Common myeloid progenitor, CD34-positive (primary cell): ENCODE measurements around the gene XPNPEP2.

Experiments used
- CTCF ChIA-PET: fragments of 350-600 bp; sonication (Branson Sonifier 250); formaldehyde crosslinking; loops from one replicate; lab custom pipeline; 2021; ENCODE audit warnings: antibody characterized with exemption; lab: Charles Lee
- POLR2A ChIA-PET: fragments of 350-600 bp; sonication (Branson Sonifier 250); formaldehyde crosslinking; loops from one replicate; lab custom pipeline; 2021; ENCODE audit warnings: antibody characterized with exemption; lab: Charles Lee
- DNase-seq, 3 donors: peaks; one replicate each; pipeline versions ENCODE4 v3.0.0 to v3.0.0-alpha.2; 2013
- H3K27ac ChIP-seq, 2 experiments: 1 replicate in 1 of 2; 2 replicates in 1 of 2; pipeline ENCODE4 v1.7.0; 2013; ENCODE audit warnings: inconsistent platforms in 2 of 2, low read length in 2 of 2, mild to moderate bottlenecking in 2 of 2, low read depth in 1 of 2, moderate library complexity in 1 of 2; ENCODE audit not compliant: severe bottlenecking in 2 of 2, insufficient read depth in 1 of 2, poor library complexity in 1 of 2
- H3K27me3 ChIP-seq, 5 experiments: replicated peaks in 2 of 5; 1 replicate in 3 of 5; 2 replicates in 2 of 5; pipeline versions ENCODE4 v1.6.1 to v1.7.0; 2013; ENCODE audit warnings: low read length in 4 of 5, mild to moderate bottlenecking in 2 of 5, moderate library complexity in 2 of 5, inconsistent platforms in 1 of 5; ENCODE audit not compliant: insufficient read depth in 5 of 5, control insufficient read depth in 4 of 5
- H3K36me3 ChIP-seq, 4 experiments: 1 replicate in 2 of 4; 2 replicates in 2 of 4; pipeline versions ENCODE4 v1.6.1 to v1.7.0; 2013; ENCODE audit warnings: low read length in 3 of 4, control low read depth in 1 of 4, mild to moderate bottlenecking in 1 of 4; ENCODE audit not compliant: control insufficient read depth in 4 of 4, insufficient read depth in 4 of 4
- H3K4me1 ChIP-seq, 4 experiments: 1 replicate in 3 of 4; 2 replicates in 1 of 4; pipeline versions ENCODE4 v1.6.1 to v1.7.1; 2013; ENCODE audit warnings: low read length in 3 of 4, mild to moderate bottlenecking in 3 of 4, control low read depth in 1 of 4, inconsistent platforms in 1 of 4, moderate library complexity in 1 of 4; ENCODE audit not compliant: control insufficient read depth in 4 of 4, insufficient read depth in 4 of 4; ENCODE audit errors: control extremely low read depth in 1 of 4
- H3K4me3 ChIP-seq, 7 experiments: 1 replicate in 4 of 7; 2 replicates in 3 of 7; pipeline versions ENCODE4 v1.5.1 to v1.7.0; 2013; ENCODE audit warnings: mild to moderate bottlenecking in 7 of 7, low read length in 6 of 7, moderate library complexity in 6 of 7, inconsistent platforms in 2 of 7, low read depth in 2 of 7, control low read depth in 1 of 7; ENCODE audit not compliant: insufficient read depth in 4 of 7, control insufficient read depth in 1 of 7; ENCODE audit errors: extremely low read depth in 1 of 7
- H3K9me3 ChIP-seq, 5 experiments: 1 replicate in 4 of 5; 2 replicates in 1 of 5; pipeline versions ENCODE4 v1.6.1 to v1.7.1; 2013; ENCODE audit warnings: low read length in 4 of 5, mild to moderate bottlenecking in 2 of 5, inconsistent platforms in 1 of 5, low read depth in 1 of 5, moderate library complexity in 1 of 5; ENCODE audit not compliant: control insufficient read depth in 4 of 5, insufficient read depth in 2 of 5; ENCODE audit errors: control extremely low read depth in 1 of 5
- WGBS: methylation state at CpG from one replicate; pipeline ENCODE4 v1.1.5; 2013; ENCODE audit not compliant: insufficient coverage; 5-methylcytosine and 5-hydroxymethylcytosine counted together

The XPNPEP2 gene

DNA sequence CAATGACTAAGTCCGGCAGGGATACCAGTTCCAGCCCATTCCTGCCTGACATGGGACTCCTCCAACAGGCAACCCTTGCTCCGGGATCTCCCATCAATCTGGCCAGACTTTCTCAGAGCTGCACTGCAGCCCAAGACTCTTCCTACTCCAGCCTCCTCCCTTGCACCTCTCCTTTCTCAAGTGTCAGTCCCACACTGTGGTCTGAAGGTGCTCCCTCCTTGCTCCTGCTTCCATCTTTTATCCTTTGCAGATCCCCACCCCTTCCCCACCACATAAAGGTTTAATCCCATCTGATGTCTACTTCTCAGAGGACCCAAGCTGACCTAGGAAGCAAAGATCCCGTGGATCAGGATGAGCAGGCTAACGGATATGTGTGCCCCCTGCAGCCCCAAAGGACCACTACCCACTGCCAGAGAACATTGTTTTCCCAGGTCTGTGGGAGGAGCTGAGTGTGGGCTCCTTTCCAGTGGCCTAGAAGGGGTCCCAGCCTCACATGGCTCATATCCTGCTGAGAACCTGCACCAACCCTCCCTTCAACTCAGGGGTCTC, 33.3 kb upstream of the XPNPEP2 start:
- Histone ChIP-seq H3K27ac (no peak overlapping the region), H3K4me3 (no peak overlapping the region), H3K9me3 (peaks cover 0 to 2% (median 0%) of the 10 kb centered on the region in 5 experiments), H3K27me3 (no peaks in the 10 kb centered on the region), H3K4me1 (peaks cover 0 to 10% (median 4%) of the 10 kb centered on the region in 4 experiments), H3K36me3 (no peaks in the 10 kb centered on the region)
- POLR2A ChIA-PET: no interaction called here
- CTCF ChIA-PET: interaction anchor here (0.7 kb wide), 1 partner anchor 27 kb away, joined by 4 read pairs; no protein-coding TSS in a partner anchor
- DNase-seq: no peak
- 93% methylated on average over 3 of the region's 4 CpGs for WGBS

DNA sequence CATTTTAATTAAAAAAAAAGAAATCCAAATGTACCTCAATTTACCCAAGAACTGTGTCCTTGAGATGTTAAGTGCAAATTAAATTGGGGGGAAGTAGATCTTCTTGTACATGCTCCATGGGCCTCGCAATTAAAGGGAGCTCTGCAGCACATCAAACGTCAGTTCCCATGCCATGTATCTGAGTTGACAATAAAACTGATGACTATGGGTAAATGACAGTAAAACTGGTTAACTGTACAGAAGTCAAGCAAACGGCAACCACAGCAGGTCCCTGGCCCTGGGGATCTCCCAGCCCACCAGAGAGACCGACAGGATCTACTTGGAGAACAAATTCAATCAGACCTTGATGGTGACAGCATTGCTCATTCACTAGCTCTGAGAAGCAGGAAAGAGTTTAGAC, 32.8 kb upstream of the XPNPEP2 start:
- H3K27me3 ChIP-seq: no peaks in the 10 kb centered on the region
- peak in 2 of 3 donors; percentile 32 to 46 for DNase-seq
- WGBS: 76% methylated on average over 3 of the region's 4 CpGs
- no peak overlapping the region for H3K4me3 ChIP-seq
- H3K9me3 ChIP-seq: peaks cover 0 to 2% (median 0%) of the 10 kb centered on the region in 5 experiments
- ChIA-PET CTCF (interaction anchor here (0.7 kb wide), 1 partner anchor 28 kb away, joined by 4 read pairs; no protein-coding TSS in a partner anchor), POLR2A (no interaction called here)
- H3K36me3 ChIP-seq: no peaks in the 10 kb centered on the region
- H3K4me1 ChIP-seq: peaks cover 0 to 10% (median 4%) of the 10 kb centered on the region in 4 experiments
- no peak overlapping the region for H3K27ac ChIP-seq

DNA sequence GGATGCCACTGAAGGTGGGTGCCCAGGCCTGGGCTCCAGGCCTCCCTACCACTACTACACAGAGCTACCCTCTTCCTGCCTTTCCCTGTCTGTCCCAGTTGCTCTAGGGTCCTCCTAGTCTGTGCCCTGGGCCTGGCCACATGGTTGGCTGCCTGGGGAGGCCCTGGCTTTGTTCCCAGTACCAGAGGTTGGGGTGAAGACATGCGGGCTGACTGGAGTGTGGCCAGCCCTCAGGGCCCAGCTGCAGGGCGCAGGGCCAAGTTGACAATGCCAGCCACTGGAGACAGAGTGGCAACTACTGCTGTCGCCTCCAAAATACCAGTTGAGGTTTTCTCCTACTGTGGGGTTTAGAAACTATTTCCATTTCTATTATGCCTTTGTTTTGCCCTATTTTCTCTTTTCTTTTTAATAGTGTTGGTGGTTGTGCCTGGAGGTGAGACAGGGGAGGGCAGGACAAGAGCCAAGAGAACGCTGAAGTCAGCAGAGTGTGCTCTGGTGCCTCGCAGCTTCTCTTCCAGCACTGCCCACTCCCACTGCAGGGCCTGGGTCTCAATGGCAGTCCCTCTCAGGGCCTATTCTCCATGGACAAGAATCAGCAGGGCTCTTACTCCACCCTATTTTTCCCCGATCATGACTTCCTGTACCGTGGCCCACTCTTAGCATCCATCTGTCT, 32.2 kb upstream of the XPNPEP2 start:
- CTCF ChIA-PET: interaction anchor here (0.7 kb wide), 1 partner anchor 28 kb away, joined by 4 read pairs; no protein-coding TSS in a partner anchor
- peaks cover 0 to 2% (median 0%) of the 10 kb centered on the region in 5 experiments for H3K9me3 ChIP-seq
- DNase-seq: peak in 2 of 3 donors; percentile 53 to 67
- POLR2A ChIA-PET: no interaction called here
- 65% methylated on average over 5 of the region's 7 CpGs for WGBS
- no peaks in the 10 kb centered on the region for H3K27me3 ChIP-seq
- no peak overlapping the region for H3K4me3 ChIP-seq
- no peaks in the 10 kb centered on the region for H3K36me3 ChIP-seq
- H3K4me1 ChIP-seq: peaks cover 0 to 10% (median 4%) of the 10 kb centered on the region in 4 experiments
- H3K27ac ChIP-seq: no peak overlapping the region

DNA sequence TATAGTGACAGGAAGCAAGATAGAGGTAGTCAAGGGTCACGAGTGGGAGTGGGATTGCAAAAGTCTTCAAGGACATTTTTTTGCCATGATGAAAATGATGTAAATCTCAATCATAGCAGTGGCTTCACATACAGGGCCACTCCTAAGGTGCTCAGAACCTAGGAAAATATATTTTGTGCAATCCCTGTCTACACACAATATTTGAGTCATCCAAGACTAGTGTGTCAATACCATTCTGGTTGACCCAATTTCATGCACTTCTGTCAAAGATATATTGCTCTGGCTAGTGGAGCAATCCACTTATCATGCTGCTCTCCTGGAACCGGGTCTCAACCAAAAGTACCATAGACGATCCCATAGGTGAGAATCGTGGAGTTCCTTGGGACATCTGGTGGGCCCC, 24.2 kb upstream of the XPNPEP2 start:
- H3K27ac ChIP-seq: no peak overlapping the region
- no peak overlapping the region for H3K4me3 ChIP-seq
- 87% methylated on average over 3 of the region's 4 CpGs for WGBS
- no peaks in the 10 kb centered on the region for H3K36me3 ChIP-seq
- ChIA-PET POLR2A (no interaction called here), CTCF (interaction anchor here (1.2 to 2.6 kb wide), 2 partner anchors 12 to 38 kb away, joined by 4 to 12 read pairs; no protein-coding TSS in a partner anchor)
- H3K4me1 ChIP-seq: no peaks in the 10 kb centered on the region
- H3K27me3 ChIP-seq: no peaks in the 10 kb centered on the region
- DNase-seq: no peak
- no peaks in the 10 kb centered on the region for H3K9me3 ChIP-seq

DNA sequence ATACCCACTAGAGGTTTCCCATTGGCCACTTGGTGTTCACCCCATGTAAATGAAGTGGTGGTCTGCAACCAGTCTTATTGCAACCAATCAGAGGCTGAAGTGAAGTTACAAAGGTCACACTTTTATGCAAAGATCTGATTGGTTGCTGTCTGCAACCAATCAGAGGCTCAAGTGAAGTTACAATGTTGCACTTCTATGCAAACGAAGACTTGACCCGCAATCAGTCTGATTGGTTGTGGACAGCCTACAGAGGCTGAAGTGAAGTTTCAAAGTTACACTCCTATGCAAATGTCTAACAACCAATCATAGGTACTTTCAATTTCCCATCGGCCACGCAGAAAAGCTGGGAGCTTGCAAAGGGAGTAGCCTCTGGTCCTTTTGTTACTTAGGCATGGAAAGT, 22.3 kb upstream of the XPNPEP2 start:
- ChIA-PET POLR2A (no interaction called here), CTCF (interaction anchor here (0.9 to 1.2 kb wide), 2 partner anchors 10 to 15 kb away, joined by 3 to 5 read pairs; no protein-coding TSS in a partner anchor)
- Histone ChIP-seq H3K9me3 (no peaks in the 10 kb centered on the region), H3K4me3 (no peak overlapping the region), H3K27me3 (no peaks in the 10 kb centered on the region), H3K27ac (no peak overlapping the region), H3K36me3 (no peaks in the 10 kb centered on the region), H3K4me1 (no peaks in the 10 kb centered on the region)
- 86% methylated on average over 4 of the region's 4 CpGs for WGBS
- DNase-seq: no peak

DNA sequence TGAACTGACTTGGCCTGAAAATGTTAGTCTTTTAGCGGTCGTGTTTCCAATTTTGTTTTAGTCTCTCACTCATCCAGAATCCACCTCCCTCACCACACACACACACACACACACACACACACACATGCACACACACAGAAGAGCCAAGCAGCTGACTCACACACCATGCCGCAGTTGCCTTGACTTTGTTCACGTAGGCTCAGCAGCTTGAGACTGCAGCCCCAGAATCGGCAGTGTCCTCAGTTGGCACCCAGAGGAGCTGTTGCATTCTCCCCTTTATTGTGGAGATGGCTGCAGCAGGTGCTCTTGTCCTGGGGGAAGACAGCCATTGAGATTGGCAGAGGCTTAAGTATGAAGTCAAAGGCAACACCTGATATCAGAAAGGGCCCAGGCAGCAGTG, 20.9 kb upstream of the XPNPEP2 start:
- CTCF ChIA-PET: no interaction called here
- Histone ChIP-seq H3K36me3 (no peaks in the 10 kb centered on the region), H3K4me1 (peaks cover 0 to 6% (median 0%) of the 10 kb centered on the region in 4 experiments), H3K9me3 (no peaks in the 10 kb centered on the region), H3K27ac (no peak overlapping the region), H3K4me3 (no peak overlapping the region), H3K27me3 (no peaks in the 10 kb centered on the region)
- 92% methylated on average over 2 of the region's 5 CpGs for WGBS
- no peak for DNase-seq
- POLR2A ChIA-PET: no interaction called here

DNA sequence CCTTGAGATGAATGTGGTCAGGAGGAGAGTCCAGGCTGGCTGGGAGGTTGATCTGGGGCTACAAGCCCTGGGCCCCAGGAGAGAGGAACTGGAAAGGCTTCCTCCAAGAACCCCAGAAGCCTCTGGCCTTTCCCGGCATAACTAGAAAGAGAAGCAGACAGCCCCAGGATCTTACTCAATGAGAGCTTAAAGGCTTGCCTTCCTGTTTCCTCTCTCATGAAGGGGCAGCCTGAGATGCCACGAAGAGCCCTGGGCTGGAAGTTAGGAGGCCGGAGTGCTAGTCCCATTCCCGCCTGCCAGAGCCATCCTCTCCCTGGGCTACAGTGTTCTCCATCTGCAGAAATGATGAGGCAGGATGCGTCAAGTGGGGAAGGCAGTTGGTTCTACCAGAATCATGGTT, 20.1 kb upstream of the XPNPEP2 start:
- no peak overlapping the region for H3K4me3 ChIP-seq
- H3K9me3 ChIP-seq: no peaks in the 10 kb centered on the region
- no peak for DNase-seq
- WGBS: 77% methylated on average over 5 of the region's 5 CpGs
- no peaks in the 10 kb centered on the region for H3K27me3 ChIP-seq
- no peak overlapping the region for H3K27ac ChIP-seq
- H3K36me3 ChIP-seq: no peaks in the 10 kb centered on the region
- CTCF ChIA-PET: no interaction called here
- H3K4me1 ChIP-seq: peaks cover 0 to 6% (median 0%) of the 10 kb centered on the region in 4 experiments
- POLR2A ChIA-PET: no interaction called here
